Panc1 (cell line): ENCODE measurements around the gene ANO2. TPM values are rescaled to one million over a fixed set of nuclear protein-coding genes. Genes with fewer than 3 reads are reported as not detected.

ENCODE experiments used
- ATAC-seq: fragments of 200-7000 bp; cut with Tn5 transposase; 2 replicates; pipeline ENCODE4 v1.9.1; 2020; ENCODE audit warnings: mild to moderate bottlenecking, moderate library complexity
- BruUV-seq: library from RNA; stranded (reverse); fragments of 400-500 nt; replicated peaks from 2 replicates; lab custom pipeline; 2021; lab: Mats Ljungman, UMichigan
- CTCF ChIA-PET: fragments of 300-600 bp; sonication (Branson Sonifier 250); formaldehyde crosslinking; loops from one replicate; lab custom pipeline; 2022; ENCODE audit warnings: antibody characterized with exemption; lab: Charles Lee
- POLR2A ChIA-PET: fragments of 300-600 bp; sonication (Branson Sonifier 250); formaldehyde crosslinking; loops from one replicate; lab custom pipeline; 2022; ENCODE audit warnings: antibody characterized with exemption; lab: Charles Lee
- DNase-seq: peaks from one replicate; pipeline ENCODE4 v3.0.0-alpha.2; 2010; ENCODE audit warnings: low read depth, low spot score
- H3K27ac ChIP-seq: 2 replicates; pipeline ENCODE4 v1.5.1; 2011; ENCODE audit warnings: mild to moderate bottlenecking, low read length, inconsistent platforms
- H3K27me3 ChIP-seq: fragments of 200-500 bp; sonication (Bioruptor generic); 2 replicates; pipeline ENCODE4 v1.6.0; 2014; ENCODE audit warnings: low read length, inconsistent platforms; ENCODE audit not compliant: control insufficient read depth, insufficient read depth
- H3K36me3 ChIP-seq: fragments of 200-500 bp; sonication (Bioruptor generic); 2 replicates; pipeline ENCODE4 v1.5.1; 2014; ENCODE audit warnings: inconsistent platforms, mild to moderate bottlenecking, low read length, moderate library complexity; ENCODE audit not compliant: control insufficient read depth, insufficient read depth
- H3K4me1 ChIP-seq: 2 replicates; pipeline ENCODE4 v1.5.1; 2011; ENCODE audit warnings: inconsistent platforms, mild to moderate bottlenecking, low read length, moderate library complexity; ENCODE audit not compliant: control insufficient read depth, insufficient read depth
- H3K4me3 ChIP-seq, 2 experiments: 2 replicates each; pipeline ENCODE4 v1.5.1; 2011 to 2012; ENCODE audit warnings: low read depth in 2 of 2, low read length in 2 of 2, mild to moderate bottlenecking in 2 of 2, inconsistent platforms in 1 of 2, moderate library complexity in 1 of 2
- H3K9me3 ChIP-seq: fragments of 200-500 bp; sonication (Bioruptor generic); 2 replicates; pipeline ENCODE4 v1.5.1; 2014; ENCODE audit warnings: low read depth, mild to moderate bottlenecking, inconsistent platforms, low read length, moderate library complexity; ENCODE audit not compliant: control insufficient read depth, insufficient read depth
- CTCF ChIP-seq: fragments of 450-650 bp; IDR thresholded peaks from 2 replicates; pipeline ENCODE4 v1.5.1; 2017; ENCODE audit warnings: mild to moderate bottlenecking
- POLR2AphosphoS5 ChIP-seq: IDR thresholded peaks from 2 replicates; pipeline ENCODE4 v1.6.1; 2012; ENCODE audit warnings: mild to moderate bottlenecking, low read depth, low read length, moderate library complexity
- REST ChIP-seq, 2 experiments: IDR thresholded peaks; 2 replicates each; pipeline ENCODE4 v1.6.1; 2011 to 2012; ENCODE audit warnings: low read depth in 2 of 2, control low read depth in 1 of 2, low read length in 1 of 2, mild to moderate bottlenecking in 1 of 2, moderate library complexity in 1 of 2; ENCODE audit not compliant: insufficient read depth in 1 of 2
- SIN3A ChIP-seq: IDR thresholded peaks from 2 replicates; pipeline ENCODE4 v1.6.1; 2012; ENCODE audit warnings: low read depth, mild to moderate bottlenecking, low read length, moderate library complexity, borderline replicate concordance; ENCODE audit not compliant: insufficient read depth
- TCF7L2 ChIP-seq: IDR thresholded peaks from 2 replicates; pipeline ENCODE4 v1.6.1; 2011; ENCODE audit warnings: mild to moderate bottlenecking, low read depth, low read length, inconsistent platforms
- in situ Hi-C: cut with HindIII; loops from 2 replicates; pipeline ENCODE4 v1.10.0; 2016; ENCODE audit warnings: low sequenced_read_pairs, low pct_unique_long_range_greater_than_20kb
- intact Hi-C: fragments of 100-400 bp; cut with micrococcal nuclease; formaldehyde crosslinking; loops from one replicate; pipeline ENCODE4 v1.10.0; 2022; ENCODE audit not compliant: unreplicated experiment
- total RNA-seq: library from RNA; stranded (reverse); gene quantifications from one replicate; pipeline ENCODE4 v1.2.1, GENCODE V29; 2021; ENCODE audit not compliant: unreplicated experiment

The ANO2 gene
- total RNA-seq, 1 experiment from 2014 or later = not detected

GRCh38 chr12:5684989-5685388, 260.1 kb downstream of the ANO2 start:
- DNase-seq (no peak), ATAC-seq (no peak)
- POLR2A ChIA-PET = no interaction called here
- TF ChIP-seq SIN3A (no peak), TCF7L2 (no peak), CTCF (no peak), POLR2AphosphoS5 (no peak), REST (IDR thresholded peaks at IDR 0.05; ENCODE audit: insufficient read depth in 1 of 2, low read depth in 2 of 2, low read length in 1 of 2) (no peak)
- Histone ChIP-seq H3K27me3 (no peaks in the 10 kb centered on the region), H3K9me3 (no peaks in the 10 kb centered on the region), H3K4me1 (no peaks in the 10 kb centered on the region), H3K36me3 (no peaks in the 10 kb centered on the region), H3K27ac (no peak overlapping the region), H3K4me3 (no peak overlapping the region)
- intact Hi-C loops = no loop called here
- CTCF ChIA-PET = no interaction called here
- in situ Hi-C loops = no loop called here
- BruUV-seq = no TSS peak

DNA sequence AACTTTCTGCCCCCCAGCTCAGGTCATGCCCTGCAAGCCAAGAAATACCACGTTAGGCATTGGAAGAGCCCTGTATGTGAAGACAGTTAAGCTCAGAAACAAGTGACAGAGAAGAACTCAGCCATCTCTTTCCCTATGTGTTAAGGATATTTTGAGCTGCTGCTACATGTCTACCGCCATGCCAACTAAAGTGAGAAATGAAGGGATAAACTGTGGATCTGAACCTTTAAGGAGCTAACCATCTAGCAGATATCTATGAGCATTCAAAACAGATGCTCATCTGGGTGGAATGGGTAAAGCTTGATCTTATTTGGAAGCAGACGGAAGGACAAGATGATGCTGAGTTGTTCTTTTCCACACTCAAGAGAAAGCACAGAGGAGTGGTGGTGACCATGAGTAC, 262.5 kb downstream of the ANO2 start:
- ATAC-seq (no peak), DNase-seq (no peak)
- Histone ChIP-seq H3K27ac (no peak overlapping the region), H3K4me1 (no peaks in the 10 kb centered on the region), H3K27me3 (no peaks in the 10 kb centered on the region), H3K4me3 (no peak overlapping the region), H3K36me3 (no peaks in the 10 kb centered on the region), H3K9me3 (no peaks in the 10 kb centered on the region)
- in situ Hi-C loops (no loop called here), intact Hi-C loops (no loop called here)
- ChIA-PET POLR2A (no interaction called here), CTCF (no interaction called here)
- TF ChIP-seq REST (IDR thresholded peaks at IDR 0.05; ENCODE audit: insufficient read depth in 1 of 2, low read depth in 2 of 2, low read length in 1 of 2) (no peak), SIN3A (no peak), TCF7L2 (no peak), POLR2AphosphoS5 (no peak), CTCF (no peak)
- BruUV-seq = no TSS peak
